ENCODE data around the gene STMN1.

DNA sequence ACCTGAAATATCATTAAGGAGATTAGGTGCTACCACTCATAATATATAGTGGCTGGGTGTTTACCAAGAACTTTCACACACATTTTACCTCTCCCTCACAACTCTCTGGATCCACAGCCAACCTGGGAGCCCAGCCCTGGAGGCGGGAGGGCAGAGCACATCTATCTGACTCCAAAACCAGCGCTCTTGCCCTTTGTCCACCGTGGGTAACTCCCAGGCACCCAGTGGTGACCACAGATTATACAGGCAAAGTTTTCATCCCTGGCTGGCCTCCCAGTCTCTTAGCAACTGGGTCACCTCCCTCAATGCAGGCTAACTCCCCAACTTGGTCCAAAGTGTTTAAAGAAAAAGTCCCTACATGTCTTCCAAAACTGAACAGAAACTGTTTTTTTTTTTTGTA, 33.1 kb downstream of the STMN1 start:
- TF ChIP-seq, protein P1, sequence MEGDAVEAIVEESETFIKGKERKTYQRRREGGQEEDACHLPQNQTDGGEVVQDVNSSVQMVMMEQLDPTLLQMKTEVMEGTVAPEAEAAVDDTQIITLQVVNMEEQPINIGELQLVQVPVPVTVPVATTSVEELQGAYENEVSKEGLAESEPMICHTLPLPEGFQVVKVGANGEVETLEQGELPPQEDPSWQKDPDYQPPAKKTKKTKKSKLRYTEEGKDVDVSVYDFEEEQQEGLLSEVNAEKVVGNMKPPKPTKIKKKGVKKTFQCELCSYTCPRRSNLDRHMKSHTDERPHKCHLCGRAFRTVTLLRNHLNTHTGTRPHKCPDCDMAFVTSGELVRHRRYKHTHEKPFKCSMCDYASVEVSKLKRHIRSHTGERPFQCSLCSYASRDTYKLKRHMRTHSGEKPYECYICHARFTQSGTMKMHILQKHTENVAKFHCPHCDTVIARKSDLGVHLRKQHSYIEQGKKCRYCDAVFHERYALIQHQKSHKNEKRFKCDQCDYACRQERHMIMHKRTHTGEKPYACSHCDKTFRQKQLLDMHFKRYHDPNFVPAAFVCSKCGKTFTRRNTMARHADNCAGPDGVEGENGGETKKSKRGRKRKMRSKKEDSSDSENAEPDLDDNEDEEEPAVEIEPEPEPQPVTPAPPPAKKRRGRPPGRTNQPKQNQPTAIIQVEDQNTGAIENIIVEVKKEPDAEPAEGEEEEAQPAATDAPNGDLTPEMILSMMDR (conservative IDR thresholded peaks at IDR 0.05): no peak
- TF ChIP-seq EZH2 (IDR thresholded peaks at IDR 0.05; ENCODE audit: low read depth): no peak
